Measurements from ENCODE around the gene DPYSL5. TPM values are rescaled to one million over a fixed set of nuclear protein-coding genes. Genes with fewer than 3 reads are reported as not detected.

Gene DPYSL5
- total and polyA plus RNA-seq, 2 of the 13 experiments (the other 11 are each of a cell fraction or from before 2014, with no cell fraction given) = 0.15 TPM; not detected in 1

GRCh38 chr2:26925100-26925791 lies 77.3 kb downstream of the DPYSL5 start (continued):
- no peak for TF ChIP-seq ZNF484 (CRISPR knock-in tag; IDR thresholded peaks at IDR 0.05; ENCODE audit: borderline replicate concordance, low read depth)
- TF ChIP-seq ZNF468 (CRISPR knock-in tag; IDR thresholded peaks at IDR 0.05) = no peak
- no peak for TF ChIP-seq SETDB1 (CRISPR knock-in tag; IDR thresholded peaks at IDR 0.05; ENCODE audit: borderline replicate concordance)
- TF ChIP-seq CHD4 (IDR thresholded peaks at IDR 0.05; ENCODE audit: borderline replicate concordance, low read length) = no peak
- TF ChIP-seq NFYB (CRISPR knock-in tag; IDR thresholded peaks at IDR 0.05) = no peak
- TF ChIP-seq EEA1 (CRISPR knock-in tag; IDR thresholded peaks at IDR 0.05; ENCODE audit: borderline replicate concordance) = no peak
- peak; percentile 86; the same call in 1 of the 2 replicates for TF ChIP-seq ETV5 (CRISPR knock-in tag; IDR thresholded peaks at IDR 0.05; ENCODE audit: borderline replicate concordance)
- TF ChIP-seq NFKB2 (CRISPR knock-in tag; IDR thresholded peaks at IDR 0.05; ENCODE audit: borderline replicate concordance) = peak; percentile 51; the same call in 1 of the 2 replicates
- 0 out of 2 replicates have a peak, but pooled peaks have one; percentile 77 for TF ChIP-seq ZNF33B (CRISPR knock-in tag; IDR thresholded peaks at IDR 0.05)
- TF ChIP-seq IKZF5 (CRISPR knock-in tag; IDR thresholded peaks at IDR 0.05) = 0 out of 2 replicates have a peak, but pooled peaks have one; percentile 74
- TF ChIP-seq TFE3 (CRISPR knock-in tag; IDR thresholded peaks at IDR 0.05) = no peak; the same call in 1 of the 2 replicates
- no peak for TF ChIP-seq ATRX (CRISPR knock-in tag; IDR thresholded peaks at IDR 0.05; ENCODE audit: borderline replicate concordance)
- TF ChIP-seq MAFF (IDR thresholded peaks at IDR 0.05; ENCODE audit: low read depth, low read length) = no peak
- peak; percentile 93 for TF ChIP-seq XRCC5 (optimal IDR thresholded peaks at IDR 0.05; ENCODE audit: low read length)
- TF ChIP-seq KAT8 (CRISPR knock-in tag; IDR thresholded peaks at IDR 0.05) = peak; percentile 87; the same call in 1 of the 2 replicates
- TF ChIP-seq RERE (CRISPR knock-in tag; IDR thresholded peaks at IDR 0.05; ENCODE audit: low read depth) = no peak
- no peak for TF ChIP-seq SIN3A (IDR thresholded peaks at IDR 0.05; ENCODE audit: borderline replicate concordance, low read depth, low read length)
- no peak; the same call in 1 of the 2 replicates for TF ChIP-seq ZNF552 (CRISPR knock-in tag; IDR thresholded peaks at IDR 0.05; ENCODE audit: borderline replicate concordance)
- TF ChIP-seq ADNP (CRISPR knock-in tag; IDR thresholded peaks at IDR 0.05) = peak; percentile 50; the same call in 1 of the 2 replicates
- TF ChIP-seq GTF2F1 (IDR thresholded peaks at IDR 0.05; ENCODE audit: low read length) = no peak
- no peak for TF ChIP-seq SATB2 (CRISPR knock-in tag; IDR thresholded peaks at IDR 0.05)
- TF ChIP-seq ZNF383 (CRISPR knock-in tag; IDR thresholded peaks at IDR 0.05; ENCODE audit: borderline replicate concordance) = 0 out of 2 replicates have a peak, but pooled peaks have one; percentile 15
- TF ChIP-seq SPEN (CRISPR knock-in tag; IDR thresholded peaks at IDR 0.05; ENCODE audit: low read depth) = peak; percentile 77

Data from HepG2 (cell line).